H1 (cell line): ENCODE measurements around the gene NR5A2.

Source experiments
- EP300 ChIP-seq, 2 experiments: IDR thresholded peaks; 1 replicate in 1 of 2; 2 replicates in 1 of 2; pipeline ENCODE4 v1.6.1; 2011 to 2012; ENCODE audit warnings: low read depth in 2 of 2, low read length in 2 of 2, mild to moderate bottlenecking in 2 of 2, borderline replicate concordance in 1 of 2, inconsistent platforms in 1 of 2, moderate library complexity in 1 of 2
- SIN3A ChIP-seq, 2 experiments: IDR thresholded peaks in 1 of 2; conservative IDR thresholded peaks in 1 of 2; 2 replicates each; pipeline ENCODE4 v1.6.1; 2011 to 2012; ENCODE audit warnings: low read length in 2 of 2, improper control_type of control experiment in 1 of 2, low read depth in 1 of 2, mild to moderate bottlenecking in 1 of 2
- SRF ChIP-seq: IDR thresholded peaks from 2 replicates; pipeline ENCODE4 v1.6.1; 2011; ENCODE audit warnings: mild to moderate bottlenecking, low read depth, low read length, moderate library complexity
- SUZ12 ChIP-seq: fragments of 200-600 bp; sonication (generic); IDR thresholded peaks from 2 replicates; pipeline ENCODE4 v1.6.1; 2012; ENCODE audit warnings: mild to moderate bottlenecking, inconsistent platforms, low read length, moderate library complexity, mixed read lengths

GRCh38 chr1:200168926-200169325 is 141.4 kb downstream of the NR5A2 start:
- TF ChIP-seq SIN3A (conservative IDR thresholded peaks at IDR 0.05 in 1 of 2, IDR thresholded peaks at IDR 0.05 in 1 of 2; ENCODE audit: low read depth in 1 of 2, low read length in 2 of 2): no peak
- TF ChIP-seq SRF: no peak
- no peak for TF ChIP-seq SUZ12
- TF ChIP-seq EP300 (IDR thresholded peaks at IDR 0.05; ENCODE audit: borderline replicate concordance in 1 of 2, low read depth in 2 of 2, low read length in 2 of 2): no peak
